HK-2 (cell line): ENCODE data around the gene XYLT1.

Experiments
- DNase-seq: peaks from one replicate; pipeline ENCODE4 v3.0.0-alpha.2; 2018; ENCODE audit not compliant: unreplicated experiment

Gene XYLT1

DNA sequence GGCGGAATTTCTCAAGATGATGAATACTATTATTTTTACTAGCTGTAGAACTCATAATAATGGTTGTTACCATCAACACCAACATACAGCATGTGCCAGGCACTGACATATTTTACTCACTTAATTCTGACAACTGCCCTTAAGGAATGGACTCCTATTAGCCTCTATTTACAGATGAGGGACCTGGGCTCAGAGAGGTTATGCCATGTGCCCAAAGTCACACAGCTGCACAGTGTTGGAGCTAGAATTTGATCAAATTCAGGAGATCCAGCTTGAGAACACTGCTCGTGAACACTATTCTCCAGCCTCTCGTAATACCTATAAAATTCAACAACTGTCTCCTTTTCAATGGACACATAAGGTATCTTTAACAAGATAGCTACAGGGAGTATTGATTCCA, 97.2 kb downstream of the XYLT1 start:
- DNase-seq = no peak

GRCh38 chr16:17372386-17372785, 98.4 kb downstream of the XYLT1 start:
- no peak for DNase-seq

DNA sequence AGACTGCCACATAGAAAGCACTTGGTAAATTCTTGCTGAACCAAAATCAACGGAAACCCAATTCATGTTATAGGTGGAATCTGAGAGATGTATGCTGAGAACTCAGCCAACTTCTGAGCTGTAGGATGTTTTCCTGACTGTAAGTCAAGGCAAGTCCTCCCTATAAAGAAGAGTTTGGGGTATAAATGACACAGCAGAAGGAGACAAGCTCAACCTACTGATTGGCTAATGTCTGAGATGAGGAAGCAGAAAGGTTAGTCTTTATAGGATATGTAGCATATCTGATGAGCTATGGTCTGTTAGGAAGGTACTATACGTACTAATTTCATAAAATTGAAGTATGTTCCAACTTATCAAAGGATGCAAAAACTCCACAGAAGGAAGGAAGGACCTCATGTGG, 99.5 kb downstream of the XYLT1 start:
- no peak for DNase-seq

- DNase-seq = no peak
Measured at GRCh38 chr16:17370731-17371285, 100.0 kb downstream of the XYLT1 start.

GRCh38 chr16:17370223-17370707, 100.5 kb downstream of the XYLT1 start:
- no peak for DNase-seq

DNA sequence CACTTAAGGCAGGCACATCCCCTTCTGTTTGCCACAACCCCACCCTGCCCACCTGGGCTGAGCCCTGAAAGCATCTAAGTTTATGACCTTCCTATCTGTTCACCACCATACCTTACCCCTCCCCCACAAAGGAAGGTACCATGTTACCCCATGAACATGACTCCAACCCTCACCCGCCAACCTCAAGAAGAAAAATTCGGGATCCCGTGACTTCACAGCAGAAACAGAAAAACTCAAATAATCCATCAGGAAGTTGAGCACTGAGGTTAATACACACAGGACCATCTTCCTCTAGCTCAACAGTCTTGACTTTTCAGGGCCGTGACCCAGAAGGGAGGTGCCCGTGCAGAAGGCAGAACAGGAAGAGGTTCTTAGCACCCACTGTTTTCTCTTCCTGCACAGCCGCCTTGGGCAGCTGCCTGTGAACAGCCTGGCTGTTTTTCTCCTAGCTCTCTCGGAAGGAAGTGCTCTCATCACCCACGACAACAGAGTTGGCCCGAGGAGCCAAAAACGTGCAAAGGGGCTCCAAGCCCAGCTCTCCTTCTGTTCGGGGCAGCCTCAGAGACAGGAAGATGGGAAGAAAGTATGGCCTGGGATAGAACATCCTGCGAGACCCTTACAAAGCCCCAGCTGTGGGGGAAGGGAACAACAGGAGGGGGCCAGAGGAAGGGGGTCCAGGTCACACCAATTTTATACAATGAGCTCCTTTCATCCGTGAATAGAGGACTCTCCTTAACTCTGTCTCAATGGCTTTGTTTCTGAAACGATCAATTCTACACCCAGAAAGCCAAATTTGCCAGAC, 101.1 kb downstream of the XYLT1 start:
- no peak for DNase-seq

GRCh38 chr16:17368951-17369350, 101.8 kb downstream of the XYLT1 start:
- no peak for DNase-seq

DNA sequence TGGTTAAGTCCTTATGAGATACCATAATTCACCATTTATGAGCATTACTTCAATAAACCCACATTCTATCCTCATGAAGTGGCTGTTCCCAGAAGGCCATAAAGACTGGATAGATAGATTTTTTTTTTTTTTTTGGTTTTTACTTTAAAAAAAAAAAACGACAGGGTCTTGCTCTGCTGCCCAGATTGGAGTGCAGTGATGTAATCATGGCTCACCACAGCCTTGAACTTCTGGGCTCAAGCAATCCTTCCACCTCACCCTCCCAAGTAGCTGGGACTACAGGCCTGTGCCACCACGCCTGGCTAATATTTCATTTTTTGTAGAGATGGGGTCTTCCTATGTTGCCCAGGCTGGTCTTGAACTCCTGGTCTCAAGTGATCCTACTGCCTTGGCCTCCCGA, 102.3 kb downstream of the XYLT1 start:
- no peak for DNase-seq

DNA sequence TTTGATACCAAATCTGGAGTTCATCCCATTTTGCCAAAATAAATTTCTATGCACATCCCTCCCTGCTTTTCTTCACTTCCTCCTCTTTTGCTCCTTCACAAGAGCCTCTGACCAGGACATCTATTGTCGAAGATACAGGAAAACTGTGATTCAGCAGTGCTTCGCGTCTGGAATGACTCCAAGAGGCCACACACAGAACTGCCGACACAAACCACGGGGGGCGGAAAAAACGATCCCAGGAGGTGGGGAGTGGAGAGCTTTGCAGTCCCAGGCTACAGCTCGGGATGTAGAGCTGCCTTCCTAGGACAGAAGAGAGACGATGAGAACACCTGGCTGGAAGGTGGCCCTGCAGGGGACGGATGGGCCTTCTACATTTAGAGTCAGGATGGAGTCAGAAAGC, 102.8 kb downstream of the XYLT1 start:
- DNase-seq = no peak

DNA sequence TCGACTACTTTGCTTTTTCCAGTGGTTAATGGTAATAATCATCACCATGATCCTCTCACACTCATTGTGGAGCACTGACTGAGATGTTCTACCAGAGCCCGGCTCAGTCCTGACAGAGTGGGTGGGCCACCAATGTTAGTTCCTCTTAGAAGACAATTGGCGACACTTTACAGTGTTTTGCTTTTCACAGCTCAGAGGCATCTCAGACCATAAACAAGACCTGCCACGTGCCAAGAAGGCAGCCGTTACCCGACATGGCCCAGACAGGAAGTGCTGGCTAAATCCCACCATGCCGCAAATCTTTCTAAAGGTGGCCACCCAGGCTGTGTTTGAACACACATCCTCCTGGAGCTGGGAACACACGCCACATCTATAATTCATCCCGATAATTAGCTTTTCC, 103.7 kb downstream of the XYLT1 start:
- DNase-seq = no peak

GRCh38 chr16:17366299-17366961, 104.3 kb downstream of the XYLT1 start:
- no peak for DNase-seq

DNA sequence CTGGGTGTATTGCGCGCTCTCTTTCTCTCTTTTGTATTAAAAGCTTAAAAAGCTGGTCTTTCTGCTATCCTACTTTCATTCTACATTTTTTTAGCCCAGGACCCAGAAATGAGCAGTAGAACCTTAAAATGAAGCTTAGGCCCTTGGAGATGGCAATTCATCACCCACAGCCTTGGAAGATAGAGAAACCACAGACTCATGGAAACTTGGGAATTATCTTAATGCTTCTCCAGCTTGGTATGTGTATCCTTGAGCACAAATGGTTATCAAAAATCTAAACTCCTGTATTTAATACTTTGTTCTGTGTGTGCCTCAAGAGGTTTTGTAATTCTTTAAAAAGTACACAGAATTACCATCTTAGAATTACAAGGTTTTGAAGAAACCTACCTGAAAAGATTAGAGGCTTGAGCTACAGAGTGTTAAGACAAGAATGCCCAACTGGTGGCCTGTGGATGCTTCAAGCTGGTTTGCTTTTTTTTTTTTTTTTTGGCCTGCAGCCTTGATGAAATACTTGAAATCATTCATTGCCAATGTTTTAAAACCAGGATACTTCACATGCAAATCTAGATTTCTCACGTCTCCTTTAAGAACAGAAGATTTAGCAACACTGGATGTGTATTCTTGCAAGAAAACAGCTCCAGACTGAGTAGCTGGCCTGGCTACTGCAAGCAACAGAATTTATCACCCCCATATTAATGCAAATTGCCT, 105.0 kb downstream of the XYLT1 start:
- DNase-seq = no peak

DNA sequence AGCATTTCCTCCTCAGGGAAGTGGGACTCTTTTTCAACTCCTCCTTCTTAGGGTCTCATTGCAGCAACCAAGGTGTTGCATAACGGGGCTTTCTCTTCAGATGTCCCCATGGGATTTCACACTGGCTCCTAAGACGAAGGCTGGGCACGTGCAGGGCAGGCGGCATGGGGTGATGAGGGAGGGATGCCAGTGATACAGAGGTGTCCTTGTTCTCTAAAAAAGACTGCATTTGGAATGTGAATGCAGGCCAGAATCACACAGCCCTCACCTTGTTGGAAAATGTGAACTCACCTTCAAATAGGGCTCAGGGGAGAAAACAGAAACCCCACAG, 105.6 kb downstream of the XYLT1 start:
- no peak for DNase-seq

- DNase-seq = no peak
Measured at GRCh38 chr16:17364319-17365210, 106.2 kb downstream of the XYLT1 start.

DNA sequence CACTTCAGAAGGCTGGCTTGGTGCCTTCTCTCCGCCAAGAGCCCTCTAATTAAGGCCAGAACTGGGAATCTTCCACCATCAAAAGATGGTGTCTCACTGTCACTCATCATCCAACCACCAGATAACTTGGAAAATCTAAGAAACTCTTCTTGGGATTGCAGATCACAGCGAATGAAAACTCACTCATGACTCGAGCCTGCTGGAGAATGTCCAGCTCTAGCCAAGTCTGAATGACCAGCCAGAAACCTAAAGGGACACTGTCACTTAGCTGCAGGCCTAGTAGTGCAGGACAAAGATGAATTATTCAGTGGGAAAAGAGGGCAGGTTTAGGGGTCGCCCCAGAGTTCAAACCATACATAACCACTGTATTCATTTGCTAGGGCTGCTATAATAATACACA, 107.8 kb downstream of the XYLT1 start:
- DNase-seq = no peak

DNA sequence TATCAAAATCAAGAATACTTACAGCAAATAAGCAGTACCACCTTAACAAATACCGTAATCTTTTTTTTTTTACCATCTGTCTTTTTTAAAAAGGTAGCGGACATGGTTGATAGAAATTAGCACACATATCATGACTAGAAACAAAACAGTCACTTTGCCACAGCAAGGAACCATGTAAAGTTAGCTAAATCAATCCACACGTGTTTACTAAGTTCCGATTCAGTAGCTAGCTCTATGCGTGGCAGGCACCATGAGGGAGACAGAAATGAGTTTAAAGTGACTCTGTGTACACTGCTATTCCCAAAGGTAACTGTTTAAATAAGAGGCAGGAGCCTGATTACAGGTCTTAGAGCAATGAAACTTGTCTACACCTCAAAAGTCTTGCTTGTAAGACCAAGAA, 108.6 kb downstream of the XYLT1 start:
- DNase-seq = no peak

DNA sequence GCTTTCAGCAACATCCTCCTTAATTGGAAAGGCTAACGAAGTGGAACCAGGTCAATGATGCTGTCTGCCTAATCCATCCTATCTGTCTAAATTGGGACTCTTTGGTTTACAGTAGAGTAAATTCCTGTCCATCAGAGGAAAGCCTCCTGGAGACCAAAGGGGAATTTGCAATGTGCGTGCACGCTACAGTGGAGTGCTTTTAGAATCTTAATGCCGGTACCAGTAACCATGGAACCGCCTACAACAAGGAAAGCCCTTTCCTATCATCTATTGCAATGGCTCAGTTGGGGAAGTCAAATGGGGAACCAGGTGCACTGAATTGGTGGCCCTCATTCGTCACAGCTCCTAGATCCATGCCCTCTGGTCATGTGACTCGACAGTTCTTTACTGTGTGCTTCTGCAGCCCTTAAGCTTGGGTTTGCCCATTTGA, 110.1 kb downstream of the XYLT1 start:
- no peak for DNase-seq

GRCh38 chr16:17359788-17360390, 110.9 kb downstream of the XYLT1 start:
- no peak for DNase-seq

DNA sequence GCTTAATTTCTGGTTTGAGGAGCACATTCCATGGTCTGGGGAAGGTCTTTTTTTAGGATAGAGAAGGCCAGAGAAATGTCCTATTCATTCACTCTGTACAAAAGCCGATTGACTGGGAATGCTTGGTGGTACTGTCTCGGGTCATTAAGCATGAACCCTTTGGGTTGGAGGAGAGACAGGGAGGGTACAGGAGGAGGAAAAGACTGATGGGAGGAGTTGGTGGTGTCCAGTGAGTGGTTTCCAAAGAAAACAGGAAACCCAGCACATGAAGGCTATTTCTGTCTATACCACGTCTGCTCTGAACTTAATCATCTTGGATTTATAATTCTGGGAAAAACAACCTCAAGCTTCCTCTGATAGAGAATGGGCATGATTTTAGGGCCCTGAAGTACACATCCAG, 111.9 kb downstream of the XYLT1 start:
- no peak for DNase-seq

GRCh38 chr16:17358355-17358754, 112.4 kb downstream of the XYLT1 start:
- DNase-seq = no peak
